CD4-positive, alpha-beta T cell (primary cell): ENCODE results near the gene CHCHD4. TPM values are rescaled to one million over a fixed set of nuclear protein-coding genes. Genes with fewer than 3 reads are reported as not detected.

Experiments
- ATAC-seq: fragments of 200-7000 bp; cut with Tn5 transposase; one replicate; pipeline ENCODE4 v1.10.0; 2022; ENCODE audit warnings: mild to moderate bottlenecking; ENCODE audit not compliant: poor library complexity
- CTCF ChIA-PET: fragments of 350-600 bp; sonication (Branson Sonifier 250); formaldehyde crosslinking; loops from one replicate; lab custom pipeline; 2021; ENCODE audit warnings: antibody characterized with exemption, inconsistent platforms; lab: Charles Lee
- POLR2A ChIA-PET: fragments of 350-600 bp; sonication (Branson Sonifier 250); formaldehyde crosslinking; loops from one replicate; lab custom pipeline; 2021; ENCODE audit warnings: antibody characterized with exemption, inconsistent platforms; lab: Charles Lee
- DNase-seq, 14 experiments: peaks; one replicate each; pipeline ENCODE4 v3.0.0-alpha.2; 2013 to 2020; ENCODE audit warnings: mixed read lengths in 2 of 14
- H3K27ac ChIP-seq, 2 donors: one replicate each; pipeline versions ENCODE4 v1.5.1 to v1.7.0; 2013; ENCODE audit warnings: low read length in 2 of 2, low read depth in 1 of 2, mild to moderate bottlenecking in 1 of 2
- H3K27me3 ChIP-seq, 2 experiments: 1 replicate in 1 of 2; 2 replicates in 1 of 2; pipeline versions ENCODE4 v1.6.1 to v1.7.0; 2013; ENCODE audit warnings: low read length in 2 of 2, control low read depth in 1 of 2, mild to moderate bottlenecking in 1 of 2, moderate library complexity in 1 of 2; ENCODE audit not compliant: insufficient read depth in 2 of 2, control insufficient read depth in 1 of 2
- H3K36me3 ChIP-seq: one replicate; pipeline ENCODE4 v1.6.1; 2013; ENCODE audit warnings: low read length, control low read depth; ENCODE audit not compliant: insufficient read depth
- H3K4me1 ChIP-seq: one replicate; pipeline ENCODE4 v1.6.1; 2013; ENCODE audit warnings: low read length, control low read depth; ENCODE audit not compliant: insufficient read depth
- H3K4me3 ChIP-seq: one replicate; pipeline ENCODE4 v1.5.1; 2013; ENCODE audit warnings: mild to moderate bottlenecking, low read length, moderate library complexity
- H3K9me3 ChIP-seq, 2 experiments: 1 replicate in 1 of 2; 2 replicates in 1 of 2; pipeline versions ENCODE4 v1.6.1 to v1.7.0; 2013; ENCODE audit warnings: low read length in 2 of 2, mild to moderate bottlenecking in 2 of 2, control low read depth in 1 of 2, moderate library complexity in 1 of 2; ENCODE audit not compliant: control insufficient read depth in 1 of 2, insufficient read depth in 1 of 2
- H3K27ac Mint-ChIP-seq: one replicate; pipeline ENCODE4 v1.8.0; 2020; ENCODE audit warnings: mixed read lengths
- H3K27me3 Mint-ChIP-seq: one replicate; pipeline ENCODE4 v1.8.0; 2021; ENCODE audit warnings: mixed read lengths
- H3K36me3 Mint-ChIP-seq: one replicate; pipeline ENCODE4 v1.8.0; 2021; ENCODE audit warnings: low read depth, mixed read lengths
- H3K4me1 Mint-ChIP-seq: one replicate; pipeline ENCODE4 v1.8.0; 2021; ENCODE audit warnings: low read depth, mixed read lengths
- H3K4me3 Mint-ChIP-seq: one replicate; pipeline ENCODE4 v1.8.0; 2020; ENCODE audit warnings: mild to moderate bottlenecking, mixed read lengths
- H3K9me3 Mint-ChIP-seq: one replicate; pipeline ENCODE4 v1.8.0; 2020; ENCODE audit warnings: mixed read lengths
- CTCF ChIP-seq: fragments of 200-600 bp; IDR thresholded peaks from one replicate; pipeline ENCODE4 v1.8.0; 2022; ENCODE audit warnings: antibody characterized with exemption, mild to moderate bottlenecking
- intact Hi-C, 2 experiments: fragments of 100-400 bp; cut with DNase I in 1 of 2; cut with micrococcal nuclease in 1 of 2; formaldehyde crosslinking; loops; one replicate each; pipeline versions ENCODE4 v1.15.1 to v1.9.0; 2023 to 2025; cut with DNase I, micrococcal nuclease
- total RNA-seq, 174 experiments: library from RNA in 2 of 174; stranded (reverse) in 2 of 174; gene quantifications; one replicate each; pipeline ENCODE4 v1.2.3 and lab custom pipeline; 2021 to 2026

Gene CHCHD4
- total RNA-seq, 2 experiments from 2014 or later = 0.50 to 1.1 TPM

- no peaks in the 10 kb centered on the region for H3K9me3 ChIP-seq
- peaks cover 79% of the 10 kb centered on the region for H3K36me3 Mint-ChIP-seq
- POLR2A ChIA-PET = interaction anchor here (0.6 to 1.7 kb wide), 2 partner anchors 14 to 23 kb away, joined by 3 to 4 read pairs; partner anchors contain the start of gene CHCHD4
- peaks cover 33% of the 10 kb centered on the region for H3K4me1 ChIP-seq
- H3K27me3 ChIP-seq = no peaks in the 10 kb centered on the region
- TF ChIP-seq CTCF = no peak
- peak overlapping the region; percentile 76 for H3K27ac Mint-ChIP-seq
- CTCF ChIA-PET = no interaction called here
- no peak overlapping the region for H3K27ac ChIP-seq
- ATAC-seq = no peak
- H3K27me3 Mint-ChIP-seq = no peaks in the 10 kb centered on the region
- no peak overlapping the region for H3K4me3 Mint-ChIP-seq
- peaks cover 80% of the 10 kb centered on the region for H3K36me3 ChIP-seq
- no peak for DNase-seq
- no peaks in the 10 kb centered on the region for H3K9me3 Mint-ChIP-seq
- H3K4me3 ChIP-seq = no peak overlapping the region
- intact Hi-C loops = no loop called here
- peaks cover 35% of the 10 kb centered on the region for H3K4me1 Mint-ChIP-seq
These were observed 13.6 kb upstream of the CHCHD4 start for GRCh38 chr3:14138109-14138877.

- H3K4me3 Mint-ChIP-seq = no peak overlapping the region
- no peak overlapping the region for H3K27ac Mint-ChIP-seq
- Histone ChIP-seq H3K27me3 (no peaks in the 10 kb centered on the region), H3K9me3 (no peaks in the 10 kb centered on the region), H3K4me1 (peaks cover 25% of the 10 kb centered on the region), H3K27ac (no peak overlapping the region), H3K36me3 (peaks cover 89% of the 10 kb centered on the region), H3K4me3 (no peak overlapping the region)
- ChIA-PET POLR2A (interaction anchor here (0.9 kb wide), 1 partner anchor 13 kb away, joined by 6 read pairs; the partner anchor contains the start of genes CHCHD4 and TMEM43), CTCF (no interaction called here)
- no peaks in the 10 kb centered on the region for H3K9me3 Mint-ChIP-seq
- intact Hi-C loops = no loop called here
- H3K36me3 Mint-ChIP-seq = peaks cover 80% of the 10 kb centered on the region
- H3K27me3 Mint-ChIP-seq = no peaks in the 10 kb centered on the region
- DNase-seq = no peak
- peaks cover 26% of the 10 kb centered on the region for H3K4me1 Mint-ChIP-seq
- no peak for ATAC-seq
- no peak for TF ChIP-seq CTCF
These were observed 12.8 kb upstream of the CHCHD4 start for GRCh38 chr3:14137445-14137844.

- Histone ChIP-seq H3K36me3 (peaks cover 92% of the 10 kb centered on the region), H3K27me3 (no peaks in the 10 kb centered on the region), H3K27ac (no peak overlapping the region), H3K4me3 (no peak overlapping the region), H3K4me1 (peaks cover 22% of the 10 kb centered on the region), H3K9me3 (no peaks in the 10 kb centered on the region)
- H3K27ac Mint-ChIP-seq = no peak overlapping the region
- DNase-seq = no peak
- ChIA-PET POLR2A (interaction anchor here (0.9 kb wide), 1 partner anchor 12 kb away, joined by 6 read pairs; the partner anchor contains the start of genes CHCHD4 and TMEM43), CTCF (no interaction called here)
- H3K4me1 Mint-ChIP-seq = peaks cover 22% of the 10 kb centered on the region
- TF ChIP-seq CTCF = no peak
- H3K36me3 Mint-ChIP-seq = peaks cover 80% of the 10 kb centered on the region
- no peaks in the 10 kb centered on the region for H3K27me3 Mint-ChIP-seq
- intact Hi-C loops = no loop called here
- no peak for ATAC-seq
- H3K4me3 Mint-ChIP-seq = no peak overlapping the region
- no peaks in the 10 kb centered on the region for H3K9me3 Mint-ChIP-seq
These were observed 12.3 kb upstream of the CHCHD4 start for GRCh38 chr3:14137004-14137403.
